Heart left ventricle (tissue), 16 donors: Measurements from ENCODE around the gene TMEM52B. TPM values are rescaled to one million over a fixed set of nuclear protein-coding genes. Genes with fewer than 3 reads are reported as not detected.
"Not testable (repeated sequence)": the region's sequence is repeated elsewhere in the genome, so short reads cannot be mapped to it uniquely, and the experiment has no call there.

Source experiments
- ATAC-seq, 4 donors: fragments of 200-7000 bp; cut with Tn5 transposase; one replicate each; pipeline ENCODE4 v1.9.1; 2020 to 2022; ENCODE audit warnings: moderate library complexity in 4 of 4, mild to moderate bottlenecking in 3 of 4, moderate number of reproducible peaks in 1 of 4
- DNase-seq, 5 donors: peaks; one replicate each; pipeline ENCODE4 v3.0.0-alpha.2; 2020
- H3K27ac ChIP-seq, 12 donors: fragments of 200-600 bp; sonication (generic) in 4 of 12; one replicate each; pipeline versions ENCODE4 v1.5.0 to v1.8.0; 2016 to 2022; ENCODE audit warnings: mild to moderate bottlenecking in 2 of 12
- H3K27me3 ChIP-seq, 9 donors: fragments of 200-600 bp; sonication (generic) in 2 of 9; one replicate each; pipeline versions ENCODE4 v1.5.1 to v1.8.0; 2016 to 2022; ENCODE audit warnings: mild to moderate bottlenecking in 3 of 9
- H3K36me3 ChIP-seq, 9 donors: fragments of 200-600 bp; sonication (generic) in 2 of 9; one replicate each; pipeline versions ENCODE4 v1.5.0 to v1.8.0; 2018 to 2022; ENCODE audit warnings: mild to moderate bottlenecking in 2 of 9
- H3K4me1 ChIP-seq, 12 donors: fragments of 200-600 bp; sonication (generic) in 4 of 12; one replicate each; pipeline versions ENCODE4 v1.5.0 to v1.8.0; 2016 to 2022; ENCODE audit warnings: mild to moderate bottlenecking in 3 of 12
- H3K4me3 ChIP-seq, 12 donors: fragments of 200-600 bp; sonication (generic) in 4 of 12; one replicate each; pipeline versions ENCODE4 v1.5.0 to v1.8.0; 2017 to 2022; ENCODE audit warnings: mild to moderate bottlenecking in 9 of 12, moderate library complexity in 4 of 12
- H3K9me3 ChIP-seq, 12 donors: fragments of 200-600 bp; sonication (generic) in 4 of 12; one replicate each; pipeline versions ENCODE4 v1.5.0 to v1.8.0; 2016 to 2022; ENCODE audit warnings: mild to moderate bottlenecking in 1 of 12
- CTCF ChIP-seq, 12 donors: fragments of 200-600 bp; sonication (generic) in 4 of 12; IDR thresholded peaks; one replicate each; pipeline versions ENCODE4 v1.5.0 to v1.8.0; 2018 to 2022; ENCODE audit warnings: antibody characterized with exemption in 12 of 12, mild to moderate bottlenecking in 5 of 12
- POLR2A ChIP-seq, 2 donors: fragments of 450-650 bp; IDR thresholded peaks; one replicate each; pipeline ENCODE4 v1.6.1; 2017; ENCODE audit warnings: antibody characterized with exemption in 2 of 2, mild to moderate bottlenecking in 2 of 2, moderate library complexity in 2 of 2
- WGBS, 4 donors: extraction: QIAGEN DNeasy Blood & Tissue Kit in 2 of 4; methylation state at CpG; one replicate each; pipeline versions ENCODE4 v1.1.5 to v1.1.7; 2013 to 2018; 5-methylcytosine and 5-hydroxymethylcytosine counted together
- intact Hi-C, 10 donors: fragments of 100-400 bp; cut with DNase I; formaldehyde crosslinking; loops; one replicate each; pipeline versions ENCODE4 v1.11.1 to v1.14.2; 2022
- polyA plus RNA-seq, 2 donors: library from polyadenylated mRNA; stranded (reverse); fragments of 200-250 nt; gene quantifications; one replicate each; pipeline ENCODE4 v1.2.3, GENCODE V29; 2013
- total RNA-seq, 9 donors: library from RNA; depleted of rRNA in 2 of 9; stranded (reverse); fragments of >200 nt in 2 of 9; fragmentation: NEBNext Ultra II Directional in 3 of 9; extraction: Animal tissue kit (Norgen Biotek cat#: 25700) in 3 of 9; gene quantifications; one replicate each; pipeline versions ENCODE4 v1.1.0 to v1.2.4, GENCODE V29; 2016 to 2023
- donor health status: ischemic (EF 13 %, LVEDD 7.1; RV severe dilation, severe dysfunction).
- donor health status: healthy with polysubstance abuse.
- donor health status: DM: no; HTN: yes; CAD: no.
- donor health status: DM: no; HTN: no; CAD: no.
- donor health status: ischemic (EF 25% LVEDD 6.9; RV normal size, moderate dysfunction).
- donor health status: ischemic (EF 25% LVEDD 5.7; RV mildly dilated, moderate dysfunction).
- donor health status: healthy.
- donor health status: DM: yes; HTN: yes; CAD: no.
- donor health status: ischemic (EF 35%, LVEDD 5.7; RV mildly dilated, moderate dysfunction).
- donor health status: nonischemic (EF 11% LVEDD 7.7; RV severe dilation, severe dysfunction).
- donor health status: DM: yes; HTN: yes; CAD: no.
- donor health status: PGD.
- donor health status: ischemic (EF 29% LVEDD 5.4; RV normal size, mild dysfunction).
- donor health status: nonischemic (EF 23%, LVEDD 6.1; RV moderate dilation, normal function).

Gene TMEM52B
- total and polyA plus RNA-seq, 11 donors: 0.03 to 0.53 TPM; not detected in 9

DNA sequence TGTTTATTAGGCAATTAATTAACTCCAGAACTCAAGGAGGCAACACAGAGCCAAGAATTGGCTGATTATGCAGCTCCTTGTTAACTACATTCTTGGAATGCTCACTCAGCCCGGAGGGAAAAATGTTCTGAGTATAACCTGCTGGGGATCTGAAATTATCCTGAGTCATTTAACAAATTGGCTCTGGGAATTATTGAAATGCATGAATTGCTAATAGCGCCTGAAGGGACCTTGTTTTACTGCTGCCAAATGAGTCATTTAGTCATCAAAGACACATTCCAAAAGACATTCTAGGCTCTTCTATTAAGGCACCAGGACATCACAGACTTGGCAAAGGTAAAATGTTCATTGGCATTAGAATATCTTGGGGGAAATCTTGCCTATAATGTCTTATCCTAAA is 13.0 kb downstream of the TMEM52B start:
- no peaks in the 10 kb centered on the region for H3K36me3 ChIP-seq
- H3K4me3 ChIP-seq: no peak overlapping the region
- peaks cover 0 to 6% (median 2%) of the 10 kb centered on the region in 12 donors for H3K4me1 ChIP-seq
- 30 to 46% (median 41%) methylated on average over 2 of the region's 2 CpGs for WGBS, 4 donors
- TF ChIP-seq CTCF (IDR thresholded peaks at IDR 0.05) (no peak), POLR2A (IDR thresholded peaks at IDR 0.05) (no peak)
- H3K27me3 ChIP-seq: peaks cover 0 to 4% (median 0%) of the 10 kb centered on the region in 9 donors
- no peaks in the 10 kb centered on the region for H3K9me3 ChIP-seq
- ATAC-seq (peak in 1 of 4 donors; percentile 38), DNase-seq (no peak)
- intact Hi-C loops: loop anchor here (1.0 to 5.0 kb wide), 4 partner anchors 39 to 160 kb away; partner anchors contain the start of gene CLEC9A (in 1 of the 10)
- no peak overlapping the region for H3K27ac ChIP-seq

DNA sequence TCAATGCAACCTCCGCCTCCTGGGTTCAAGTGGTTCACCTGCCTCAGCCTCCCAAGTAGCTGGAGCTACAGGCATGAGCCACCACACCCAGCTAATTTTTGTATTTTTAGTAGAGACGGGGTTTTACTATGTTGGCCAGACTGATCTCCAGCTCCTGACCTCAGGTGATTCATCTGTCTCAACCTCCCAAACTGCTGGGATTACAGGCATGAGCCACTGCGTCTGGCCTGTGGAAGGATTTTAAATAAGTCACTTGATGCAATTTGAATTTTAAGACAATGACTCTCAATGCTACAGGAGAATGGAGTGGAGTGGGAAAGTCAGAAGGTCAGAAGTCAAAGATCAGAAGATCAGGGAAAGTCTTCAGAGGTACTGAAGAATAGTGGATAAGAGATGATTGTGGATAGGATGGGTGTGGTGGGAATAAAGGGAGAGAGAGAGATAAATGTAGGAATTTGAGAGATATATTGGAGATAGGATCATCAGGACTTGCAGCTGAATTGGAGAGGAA is 15.4 kb downstream of the TMEM52B start:
- intact Hi-C loops: loop anchor here in 4 of 10 donors (5.0 kb wide), 2 partner anchors 42 to 162 kb away; partner anchors contain the start of gene CLEC9A (in 1 of the 4)
- ATAC-seq: no peak

DNA sequence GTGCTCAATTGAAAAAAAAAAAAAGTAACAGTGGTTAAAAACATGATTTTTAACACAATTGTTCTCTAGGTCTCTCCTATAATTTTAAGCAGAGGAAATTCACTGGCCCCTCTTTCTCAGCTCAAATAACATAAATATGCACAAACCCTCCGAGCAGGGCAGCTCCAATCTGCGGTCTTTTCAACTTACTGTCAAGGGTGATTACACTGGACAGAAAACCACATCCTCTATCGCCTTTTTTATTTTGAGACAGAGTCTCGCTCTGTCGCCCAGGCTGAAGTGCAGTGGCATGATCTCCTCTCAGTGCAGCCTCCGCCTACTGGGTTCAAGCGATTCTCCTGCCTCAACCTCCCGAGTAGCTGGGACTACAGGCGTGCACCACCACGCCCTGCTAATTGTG is 17.4 kb downstream of the TMEM52B start:
- no peak for ATAC-seq
- TF ChIP-seq CTCF (IDR thresholded peaks at IDR 0.05): no peak
- TF ChIP-seq POLR2A (IDR thresholded peaks at IDR 0.05): no peak
- H3K27me3 ChIP-seq: peaks cover 0 to 4% (median 0%) of the 10 kb centered on the region in 9 donors
- no peaks in the 10 kb centered on the region for H3K9me3 ChIP-seq
- H3K36me3 ChIP-seq: no peaks in the 10 kb centered on the region
- H3K27ac ChIP-seq: no peak overlapping the region
- 86 to 88% (median 88%) methylated on average over 10 of the region's 10 CpGs for WGBS, 4 donors
- no peak overlapping the region for H3K4me3 ChIP-seq
- DNase-seq: no peak
- intact Hi-C loops: no loop called here
- H3K4me1 ChIP-seq: peaks cover 0 to 6% (median 0%) of the 10 kb centered on the region in 12 donors

More for the DNA sequence above, 15.4 kb downstream of the TMEM52B start:
- TF ChIP-seq POLR2A (IDR thresholded peaks at IDR 0.05): no peak
- no peak for TF ChIP-seq CTCF (IDR thresholded peaks at IDR 0.05)
- no peak for DNase-seq
- Histone ChIP-seq H3K27me3 (peaks cover 0 to 4% (median 0%) of the 10 kb centered on the region in 9 donors), H3K4me1 (peaks cover 0 to 6% (median 2%) of the 10 kb centered on the region in 12 donors), H3K27ac (no peak overlapping the region), H3K36me3 (no peaks in the 10 kb centered on the region), H3K9me3 (no peaks in the 10 kb centered on the region), H3K4me3 (no peak overlapping the region)
- WGBS, 4 donors: 88 to 93% (median 90%) methylated on average over 3 of the region's 3 CpGs

DNA sequence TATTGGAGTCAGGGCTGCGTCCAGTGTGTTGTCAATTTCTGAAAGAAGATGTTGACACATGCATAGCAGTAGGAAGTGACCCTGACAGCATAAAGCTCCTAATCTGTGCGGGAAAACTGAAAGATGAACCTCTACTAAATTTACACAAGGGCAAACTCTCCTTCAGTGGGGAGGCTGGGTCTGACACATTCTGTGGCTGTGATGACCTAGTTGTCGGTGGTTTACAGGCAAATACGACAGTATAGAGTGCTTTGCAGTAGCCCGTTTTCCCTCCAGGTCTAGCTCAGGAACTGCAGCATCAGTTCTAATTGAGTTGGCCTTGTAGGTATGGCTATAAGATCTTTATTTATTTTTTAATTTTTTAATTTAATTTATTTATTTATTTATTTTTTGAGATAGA is 19.0 kb downstream of the TMEM52B start:
- Histone ChIP-seq H3K36me3 (no peaks in the 10 kb centered on the region), H3K9me3 (no peaks in the 10 kb centered on the region), H3K4me1 (no peaks in the 10 kb centered on the region), H3K27ac (no peak overlapping the region), H3K4me3 (no peak overlapping the region), H3K27me3 (peaks cover 0 to 4% (median 0%) of the 10 kb centered on the region in 9 donors)
- TF ChIP-seq CTCF (IDR thresholded peaks at IDR 0.05) (no peak), POLR2A (IDR thresholded peaks at IDR 0.05) (no peak)
- intact Hi-C loops: no loop called here
- 78 to 88% (median 87%) methylated on average over 5 of the region's 5 CpGs for WGBS, 4 donors
- DNase-seq: no peak
- no peak for ATAC-seq

DNA sequence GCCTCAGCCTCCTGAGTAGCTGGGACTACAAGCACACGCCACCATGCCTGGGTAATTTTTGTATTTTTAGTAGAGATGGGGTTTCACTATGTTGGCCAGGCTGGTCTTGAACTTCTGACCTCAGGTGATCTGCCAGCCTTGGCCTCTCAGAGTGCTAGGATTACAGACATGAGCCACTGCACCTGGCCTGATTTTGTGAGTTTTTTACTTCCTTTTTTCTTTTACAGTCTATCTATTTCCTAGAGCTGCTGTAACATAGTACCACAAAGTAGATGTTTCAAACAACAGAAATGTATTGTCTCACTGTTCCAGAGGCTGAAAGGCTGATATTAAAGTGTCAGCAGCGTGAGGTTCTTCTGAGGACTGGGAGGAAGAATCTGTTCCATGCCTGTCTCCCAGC is 25.7 kb downstream of the TMEM52B start:
- DNase-seq, H3K36me3 ChIP-seq, ATAC-seq, H3K27ac ChIP-seq, H3K4me3 ChIP-seq, H3K27me3 ChIP-seq, H3K4me1 ChIP-seq, H3K9me3 ChIP-seq: not testable (repeated sequence)
- intact Hi-C loops: loop anchor here in 1 of 10 donors (10.0 kb wide), 1 partner anchor 520 kb away; the partner anchor contains the start of gene YBX3
- WGBS, 4 donors: 89 to 96% (median 92%) methylated on average over 2 of the region's 2 CpGs
